Activated T-cell treated with anti-CD3 and anti-CD28 coated beads, Interleukin-2, amount 50 U/mL, for 72 hours (primary cell): ENCODE data around the gene GOLGA8N. TPM values are rescaled to one million over a fixed set of nuclear protein-coding genes. Genes with fewer than 3 reads are reported as not detected.

Experiments
- ATAC-seq, 2 donors: fragments of 150-1000 bp; cut with Tn5 transposase; replicated peaks in 1 of 2; 2 replicates each; pipeline ENCODE4 v1.10.0; 2021; ENCODE audit warnings: moderate library complexity in 2 of 2, mild to moderate bottlenecking in 1 of 2
- DNase-seq, 2 donors: peaks; one replicate each; pipeline ENCODE4 v3.0.0; 2021 to 2022; ENCODE audit warnings: mixed read lengths in 1 of 2
- H3K27ac Mint-ChIP-seq: one replicate; pipeline ENCODE4 v1.8.0; 2022; ENCODE audit warnings: mild to moderate bottlenecking, moderate library complexity, mixed read lengths
- H3K27me3 Mint-ChIP-seq: one replicate; pipeline ENCODE4 v1.8.0; 2022; ENCODE audit warnings: low read depth, mixed read lengths
- H3K36me3 Mint-ChIP-seq, 2 donors: one replicate each; pipeline ENCODE4 v1.8.0; 2022; ENCODE audit warnings: mixed read lengths in 2 of 2, mild to moderate bottlenecking in 1 of 2; ENCODE audit not compliant: insufficient read depth in 2 of 2
- H3K4me1 Mint-ChIP-seq: one replicate; pipeline ENCODE4 v1.8.0; 2022; ENCODE audit warnings: low read depth, mixed read lengths
- H3K4me3 Mint-ChIP-seq, 2 donors: one replicate each; pipeline ENCODE4 v1.8.0; 2022; ENCODE audit warnings: mild to moderate bottlenecking in 2 of 2, mixed read lengths in 2 of 2, moderate library complexity in 2 of 2
- H3K9me3 Mint-ChIP-seq, 2 donors: one replicate each; pipeline ENCODE4 v1.8.0; 2022; ENCODE audit warnings: mixed read lengths in 2 of 2
- total RNA-seq, 2 donors: library from RNA; stranded (reverse); gene quantifications; one replicate each; pipeline ENCODE4 v1.2.3, GENCODE V29; 2022

The GOLGA8N gene
- total RNA-seq, 2 donors from 2014 or later = 4.4 to 6.5 TPM

GRCh38 chr15:32636908-32637567 is 43.8 kb downstream of the GOLGA8N start:
- no peak for ATAC-seq
- H3K4me1 Mint-ChIP-seq = peaks cover 9% of the 10 kb centered on the region
- H3K27me3 Mint-ChIP-seq = peaks cover 5% of the 10 kb centered on the region
- H3K27ac Mint-ChIP-seq = no peak overlapping the region
- H3K36me3 Mint-ChIP-seq = peaks cover 17 to 40% of the 10 kb centered on the region in 2 donors
- no peaks in the 10 kb centered on the region for H3K9me3 Mint-ChIP-seq
- no peak overlapping the region for H3K4me3 Mint-ChIP-seq
- no peak for DNase-seq

- Mint-ChIP-seq H3K27ac (no peak overlapping the region), H3K36me3 (peaks cover 17 to 40% of the 10 kb centered on the region in 2 donors), H3K27me3 (peaks cover 5% of the 10 kb centered on the region), H3K9me3 (no peaks in the 10 kb centered on the region), H3K4me3 (no peak overlapping the region), H3K4me1 (peaks cover 9% of the 10 kb centered on the region)
- ATAC-seq = no peak
- DNase-seq = no peak
Measured at GRCh38 chr15:32637704-32638103, 44.4 kb downstream of the GOLGA8N start.

- Mint-ChIP-seq H3K27me3 (peaks cover 5% of the 10 kb centered on the region), H3K27ac (no peak within 1 kb of the TSS), H3K4me3 (no peak within 1 kb of the TSS), H3K4me1 (peaks cover 9% of the 10 kb centered on the region), H3K9me3 (no peaks in the 10 kb centered on the region), H3K36me3 (peaks cover 5 to 20% of the 10 kb centered on the region in 2 donors)
- ATAC-seq = no peak
- no peak for DNase-seq
Measured at GRCh38 chr15:32641517-32642059, 48.3 kb downstream of the GOLGA8N start, which contains the start of gene SCG5. Gene SCG5 (plus strand): TSS chr15:32641710. CDS start chr15:32643593, 1,883 bp downstream.

- Mint-ChIP-seq H3K4me1 (peaks cover 9% of the 10 kb centered on the region), H3K27me3 (peaks cover 5% of the 10 kb centered on the region), H3K4me3 (no peak overlapping the region), H3K9me3 (no peaks in the 10 kb centered on the region), H3K36me3 (peaks cover 2 to 12% of the 10 kb centered on the region in 2 donors), H3K27ac (no peak overlapping the region)
- ATAC-seq (no peak), DNase-seq (no peak)
Measured at GRCh38 chr15:32642667-32643435, 49.6 kb downstream of the GOLGA8N start.

- ATAC-seq (no peak), DNase-seq (no peak)
- peaks cover 5% of the 10 kb centered on the region for H3K27me3 Mint-ChIP-seq
Measured at GRCh38 chr15:32643907-32644445, 50.7 kb downstream of the GOLGA8N start.

GRCh38 chr15:32646291-32646690 is 53.0 kb downstream of the GOLGA8N start:
- H3K27ac Mint-ChIP-seq = no peak overlapping the region
- peaks cover 8% of the 10 kb centered on the region for H3K4me1 Mint-ChIP-seq
- H3K4me3 Mint-ChIP-seq = no peak overlapping the region
- H3K27me3 Mint-ChIP-seq = peaks cover 5% of the 10 kb centered on the region
- peaks cover 3 to 6% of the 10 kb centered on the region in 2 donors for H3K36me3 Mint-ChIP-seq
- DNase-seq (no peak), ATAC-seq (no peak)
- H3K9me3 Mint-ChIP-seq = no peaks in the 10 kb centered on the region

More at GRCh38 chr15:32643907-32644445, 50.7 kb downstream of the GOLGA8N start:
- no peaks in the 10 kb centered on the region for H3K9me3 Mint-ChIP-seq
- peaks cover 4 to 14% of the 10 kb centered on the region in 2 donors for H3K36me3 Mint-ChIP-seq
- H3K4me1 Mint-ChIP-seq = peaks cover 9% of the 10 kb centered on the region
- no peak overlapping the region for H3K4me3 Mint-ChIP-seq
- no peak overlapping the region for H3K27ac Mint-ChIP-seq

- no peaks in the 10 kb centered on the region for H3K27me3 Mint-ChIP-seq
- no peak for ATAC-seq
- no peak overlapping the region for H3K4me3 Mint-ChIP-seq
- no peak overlapping the region for H3K27ac Mint-ChIP-seq
- H3K9me3 Mint-ChIP-seq = no peaks in the 10 kb centered on the region
- DNase-seq = no peak
- peaks cover 6% of the 10 kb centered on the region for H3K4me1 Mint-ChIP-seq
- H3K36me3 Mint-ChIP-seq = peaks cover 2 to 5% of the 10 kb centered on the region in 2 donors
Measured at GRCh38 chr15:32649342-32649741, 56.1 kb downstream of the GOLGA8N start.

GRCh38 chr15:32651229-32651837 is 58.1 kb downstream of the GOLGA8N start:
- peaks cover 2 to 3% of the 10 kb centered on the region in 2 donors for H3K36me3 Mint-ChIP-seq
- DNase-seq (peak; percentile 43 to 49), ATAC-seq (peak; percentile 73 to 78)
- no peak overlapping the region for H3K4me3 Mint-ChIP-seq
- H3K27me3 Mint-ChIP-seq = no peaks in the 10 kb centered on the region
- peaks cover 6% of the 10 kb centered on the region for H3K4me1 Mint-ChIP-seq
- H3K27ac Mint-ChIP-seq = no peak overlapping the region
- no peaks in the 10 kb centered on the region for H3K9me3 Mint-ChIP-seq

- ATAC-seq = no peak
- H3K4me3 Mint-ChIP-seq = no peak overlapping the region
- H3K4me1 Mint-ChIP-seq = peaks cover 7% of the 10 kb centered on the region
- H3K27me3 Mint-ChIP-seq = no peaks in the 10 kb centered on the region
- no peak overlapping the region for H3K27ac Mint-ChIP-seq
- H3K36me3 Mint-ChIP-seq = peaks cover 2 to 3% of the 10 kb centered on the region in 2 donors
- no peak for DNase-seq
- no peaks in the 10 kb centered on the region for H3K9me3 Mint-ChIP-seq
Measured at GRCh38 chr15:32652178-32652577, 58.9 kb downstream of the GOLGA8N start.

- Mint-ChIP-seq H3K27me3 (no peaks in the 10 kb centered on the region), H3K4me3 (no peak overlapping the region), H3K27ac (no peak overlapping the region), H3K4me1 (peaks cover 12% of the 10 kb centered on the region), H3K9me3 (no peaks in the 10 kb centered on the region), H3K36me3 (no peaks in the 10 kb centered on the region)
- ATAC-seq = no peak
- no peak for DNase-seq
Measured at GRCh38 chr15:32656091-32656490, 62.8 kb downstream of the GOLGA8N start.

- ATAC-seq (no peak), DNase-seq (no peak)
- peaks cover 8% of the 10 kb centered on the region for H3K4me1 Mint-ChIP-seq
- H3K27ac Mint-ChIP-seq = no peak overlapping the region
- H3K4me3 Mint-ChIP-seq = no peak overlapping the region
- H3K36me3 Mint-ChIP-seq = no peaks in the 10 kb centered on the region
- no peaks in the 10 kb centered on the region for H3K27me3 Mint-ChIP-seq
- H3K9me3 Mint-ChIP-seq = no peaks in the 10 kb centered on the region
Measured at GRCh38 chr15:32656496-32656895, 63.2 kb downstream of the GOLGA8N start.
